SK-N-SH treated with all-trans-retinoic acid at 6 μM for 48 hours (cell line): ENCODE results near the gene FNDC3B.

Experiments used
- ARNTL ChIP-seq: fragments of 450-650 bp; formaldehyde crosslinking; IDR thresholded peaks from 2 replicates; pipeline ENCODE4 v1.5.0; 2020; ENCODE audit warnings: low read depth, mild to moderate bottlenecking, moderate library complexity, borderline replicate concordance
- CREB5 ChIP-seq: fragments of 250-450 bp; sonication (Bioruptor Pico); IDR thresholded peaks from 2 replicates; pipeline ENCODE4 v1.5.1; 2020; ENCODE audit warnings: low read depth, mild to moderate bottlenecking, moderate library complexity
- ESRRG ChIP-seq: fragments of 250-450 bp; sonication (Bioruptor Pico); IDR thresholded peaks from 2 replicates; pipeline ENCODE4 v1.6.1; 2021; ENCODE audit warnings: mild to moderate bottlenecking
- GLIS3 ChIP-seq: fragments of 250-450 bp; sonication (Bioruptor Pico); IDR thresholded peaks from 2 replicates; pipeline ENCODE4 v1.5.0; 2020; ENCODE audit warnings: mild to moderate bottlenecking, moderate library complexity
- PATZ1 ChIP-seq: fragments of 250-450 bp; sonication (Bioruptor Pico); IDR thresholded peaks from 2 replicates; pipeline ENCODE4 v1.8.0; 2020; ENCODE audit warnings: mild to moderate bottlenecking, moderate library complexity, borderline replicate concordance
- ZFP30 ChIP-seq: fragments of 450-650 bp; formaldehyde crosslinking; IDR thresholded peaks from 2 replicates; pipeline ENCODE4 v1.5.0; 2022; ENCODE audit warnings: mild to moderate bottlenecking, moderate library complexity
- ZNF70 ChIP-seq: fragments of 450-650 bp; formaldehyde crosslinking; IDR thresholded peaks from 2 replicates; pipeline ENCODE4 v1.5.0; 2020; ENCODE audit warnings: mild to moderate bottlenecking, moderate library complexity
- ZNF8 ChIP-seq: fragments of 450-650 bp; formaldehyde crosslinking; IDR thresholded peaks from 2 replicates; pipeline ENCODE4 v1.5.0; 2020; ENCODE audit warnings: mild to moderate bottlenecking, moderate library complexity

- TF ChIP-seq ZNF70 (CRISPR knock-in tag) (no peak), ZNF8 (CRISPR knock-in tag) (no peak), CREB5 (no peak), GLIS3 (CRISPR knock-in tag) (no peak), ARNTL (CRISPR knock-in tag) (no peak), ESRRG (CRISPR knock-in tag) (no peak), ZFP30 (CRISPR knock-in tag) (no peak), PATZ1 (CRISPR knock-in tag) (no peak)
Observed at GRCh38 chr3:172223870-172224269, 184.5 kb downstream of the FNDC3B start.
